GM19463 (cell line): ENCODE data around the gene CDKL5.

Experiments
- ATAC-seq: cut with Tn5 transposase; IDR thresholded peaks from one replicate; pipeline ENCODE4 v1.9.1; 2021; ENCODE audit warnings: mild to moderate bottlenecking, moderate library complexity; ENCODE audit not compliant: unreplicated experiment

The CDKL5 gene

DNA sequence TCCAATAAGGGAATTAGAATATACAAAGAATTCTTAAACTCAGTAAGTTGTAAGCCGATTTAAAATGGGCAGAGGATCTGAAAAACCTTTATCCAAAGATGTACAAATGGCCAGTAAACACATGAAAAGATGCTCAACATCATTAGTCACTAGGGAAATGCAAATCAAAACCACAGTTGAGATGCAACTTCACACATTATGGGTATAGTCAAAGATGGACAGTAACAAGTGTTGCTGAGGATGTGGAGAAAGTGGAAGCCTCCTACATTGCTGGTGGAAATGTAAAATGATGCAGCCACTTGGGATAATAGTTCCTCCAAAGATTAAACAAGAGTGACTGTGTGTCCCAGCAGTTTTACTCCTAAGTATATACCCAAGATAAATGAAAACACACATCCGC lies 213.9 kb downstream of the CDKL5 start:
- no peak for ATAC-seq

GRCh38 chrX:18640686-18641085 lies 215.3 kb downstream of the CDKL5 start:
- ATAC-seq: no peak

DNA sequence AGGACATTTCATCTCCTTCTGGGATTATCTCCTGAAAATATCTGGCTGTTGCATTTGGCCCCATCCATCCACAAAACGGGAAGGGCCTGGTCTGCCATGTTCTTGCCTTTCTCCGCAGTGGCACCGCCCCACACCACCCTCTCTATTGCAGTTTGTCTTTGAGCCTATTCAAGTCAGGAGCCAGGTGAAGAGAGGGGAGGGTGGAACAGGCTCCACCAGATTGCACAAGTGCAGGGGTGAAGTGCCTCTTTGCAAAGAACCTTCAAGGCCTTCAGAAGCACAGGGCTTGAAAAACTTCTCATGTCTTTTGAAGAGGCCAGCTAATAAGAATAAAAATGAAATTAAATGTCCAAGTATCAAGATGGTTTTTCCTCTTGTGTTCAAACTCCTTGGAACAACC lies 217.8 kb downstream of the CDKL5 start:
- no peak for ATAC-seq

- no peak for ATAC-seq
Measured at GRCh38 chrX:18643853-18644252, 218.4 kb downstream of the CDKL5 start.

DNA sequence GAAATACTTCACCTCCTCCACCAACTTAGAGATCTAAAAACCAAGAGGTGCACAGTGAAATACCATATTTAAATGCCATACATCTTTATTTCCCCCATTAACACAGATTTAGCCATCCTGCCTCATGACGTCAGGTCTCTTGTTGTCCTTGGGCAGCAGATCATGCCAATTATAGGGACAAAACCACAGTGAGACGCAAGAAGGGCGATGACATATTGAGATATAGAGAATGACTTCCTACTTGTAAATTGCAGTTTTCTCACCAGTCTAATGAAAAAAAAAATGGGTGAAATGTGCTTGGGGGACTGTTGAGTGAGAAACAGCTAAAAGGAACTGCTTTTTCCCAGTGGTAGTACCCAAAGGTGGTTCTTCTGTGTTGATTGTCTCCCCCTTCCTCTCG lies 222.2 kb downstream of the CDKL5 start:
- no peak for ATAC-seq

DNA sequence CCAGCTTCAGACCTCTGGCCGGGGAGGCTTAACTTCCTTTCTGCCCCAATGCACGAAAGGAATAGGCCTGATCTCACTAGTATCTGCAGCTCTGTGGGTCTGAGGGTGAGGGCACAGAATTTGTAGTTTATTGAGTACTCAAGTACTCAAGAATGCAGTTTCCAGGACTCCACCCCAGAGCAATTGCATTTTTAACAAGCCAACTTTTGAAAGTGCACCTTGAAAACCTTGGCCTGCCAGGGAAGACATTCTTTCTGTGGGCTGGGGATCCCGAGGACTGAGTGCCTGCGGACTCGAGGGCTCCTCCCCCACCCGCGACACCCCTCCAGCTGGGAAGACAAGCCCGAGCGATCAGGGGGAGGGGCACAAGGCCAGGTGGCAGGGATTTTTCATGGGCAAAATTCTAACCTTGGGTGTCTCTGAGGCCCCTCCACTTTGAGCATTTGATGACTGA lies 224.1 kb downstream of the CDKL5 start:
- no peak for ATAC-seq

DNA sequence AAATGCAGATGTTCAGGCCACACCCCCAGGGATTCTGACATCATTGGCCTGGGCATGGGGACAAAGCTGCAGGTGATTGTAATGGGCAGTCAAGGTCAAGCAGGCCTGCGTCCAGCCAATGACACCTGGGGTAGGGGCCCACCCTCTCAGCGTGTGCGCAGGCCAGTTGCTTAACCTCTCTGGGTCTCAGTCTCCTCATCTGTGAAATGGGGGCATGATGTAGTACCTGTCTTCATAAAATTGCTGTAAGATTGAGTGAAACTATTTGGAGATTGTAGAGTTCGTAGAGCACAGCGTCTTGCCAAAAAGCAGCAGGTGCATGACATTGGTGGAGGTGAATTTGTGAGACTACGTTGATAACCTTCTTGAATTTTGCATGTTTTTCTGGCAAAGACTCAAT lies 225.3 kb downstream of the CDKL5 start:
- ATAC-seq: no peak

DNA sequence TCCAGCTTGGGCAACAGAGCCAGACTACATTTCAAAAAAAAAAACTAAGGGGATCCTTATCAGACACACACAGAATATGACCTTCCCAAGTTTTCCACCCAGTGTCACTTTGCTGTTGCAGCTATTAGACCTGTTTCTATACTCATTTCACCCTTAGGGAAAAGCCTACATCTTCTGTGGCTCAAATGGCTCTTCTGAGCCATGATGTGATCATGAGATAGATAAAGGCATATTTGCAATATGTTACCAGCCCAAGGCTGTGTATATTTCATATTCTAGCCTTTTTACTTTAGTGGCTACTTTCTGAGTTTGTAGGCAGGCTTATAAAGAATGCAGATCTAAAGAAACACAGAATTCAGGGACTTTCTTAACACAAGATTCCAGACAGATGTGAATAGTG lies 227.2 kb downstream of the CDKL5 start:
- no peak for ATAC-seq

- no peak for ATAC-seq
Measured at GRCh38 chrX:18654875-18655836, 229.7 kb downstream of the CDKL5 start.

GRCh38 chrX:18661273-18661672 lies 235.9 kb downstream of the CDKL5 start:
- no peak for ATAC-seq

- ATAC-seq: no peak
Measured at GRCh38 chrX:18664947-18665346, 239.5 kb downstream of the CDKL5 start.

DNA sequence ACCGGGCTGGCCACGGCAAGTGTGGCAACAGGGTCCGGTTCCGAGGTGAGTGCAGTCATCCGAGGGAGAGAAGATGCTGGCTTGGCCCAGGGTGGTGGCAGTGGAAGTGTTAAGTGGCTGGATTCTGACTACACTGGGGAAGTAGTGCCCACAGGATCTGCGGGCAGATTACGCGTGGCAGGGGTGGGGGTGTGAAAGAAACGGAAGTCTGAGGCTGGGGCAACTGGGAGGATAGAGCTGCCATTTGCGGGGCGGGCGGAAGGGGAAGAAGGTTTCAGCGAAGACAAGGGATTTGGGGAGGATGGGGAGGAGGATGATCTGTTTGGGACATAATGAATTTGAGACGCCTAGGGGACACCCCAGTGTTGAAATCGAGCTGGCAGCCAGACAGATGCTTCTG lies 241.2 kb downstream of the CDKL5 start:
- ATAC-seq: no peak

DNA sequence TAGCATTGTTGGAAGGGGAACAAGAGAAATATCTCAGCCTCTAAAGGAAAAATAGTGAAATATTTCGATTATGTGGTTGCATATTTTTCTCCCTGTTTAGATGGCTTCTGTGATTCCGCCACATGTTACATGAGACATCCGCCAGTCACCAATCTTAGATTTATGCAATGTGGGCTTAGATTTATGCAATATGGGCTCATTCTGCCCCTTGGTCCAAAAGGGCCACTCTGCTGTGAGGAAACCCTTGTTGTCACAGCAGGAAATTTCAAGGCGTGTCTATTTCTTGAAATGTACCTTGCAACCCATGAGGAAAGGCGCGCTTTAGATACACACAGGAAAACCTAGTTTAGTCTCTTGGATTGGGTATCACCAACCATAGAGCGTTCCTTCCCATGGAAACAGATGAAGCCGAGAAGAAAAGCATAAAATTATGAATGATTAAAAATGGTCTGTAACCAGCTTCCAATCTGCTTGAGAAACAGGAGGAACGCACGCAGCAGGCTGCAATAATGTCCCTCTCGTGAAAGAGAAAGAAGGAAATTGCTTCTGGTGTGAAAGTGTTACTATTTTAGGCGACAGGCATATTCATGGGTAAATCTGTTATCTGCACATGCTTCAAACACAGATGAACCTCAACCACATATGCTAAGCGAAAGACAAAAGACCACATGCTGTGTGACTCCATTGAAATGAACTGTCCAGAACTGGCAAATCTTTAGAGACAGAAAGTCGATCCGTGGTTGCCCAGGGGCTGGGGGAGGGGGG lies 242.8 kb downstream of the CDKL5 start:
- ATAC-seq: no peak

DNA sequence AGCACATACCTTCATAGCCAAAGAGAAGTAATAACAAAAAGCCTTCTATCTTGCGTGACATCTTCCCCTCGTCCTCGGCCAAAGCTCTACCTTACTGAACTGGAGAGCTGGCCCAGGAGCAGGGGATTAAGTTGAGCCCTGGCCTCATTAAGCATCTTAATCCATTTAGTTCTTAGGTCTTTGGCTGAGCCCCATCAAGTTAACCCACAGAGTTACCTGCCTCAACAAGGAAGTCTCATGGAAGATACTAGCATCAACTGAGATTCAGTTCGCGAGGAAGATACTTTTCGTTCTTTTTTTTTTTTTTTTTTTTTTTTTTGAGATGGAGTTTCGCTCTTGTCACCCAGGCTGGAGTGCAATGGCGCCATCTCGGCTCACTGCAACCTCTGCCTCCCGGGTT lies 246.6 kb downstream of the CDKL5 start, which contains the start of gene RS1:
TSS of gene RS1 (minus strand) at position 101 of the 400 bp plus-strand sequence. CDS start at position 61, 40 bp downstream.
- no peak for ATAC-seq

- ATAC-seq: peak; percentile 24
Measured at GRCh38 chrX:18674417-18674787, 249.0 kb downstream of the CDKL5 start.

DNA sequence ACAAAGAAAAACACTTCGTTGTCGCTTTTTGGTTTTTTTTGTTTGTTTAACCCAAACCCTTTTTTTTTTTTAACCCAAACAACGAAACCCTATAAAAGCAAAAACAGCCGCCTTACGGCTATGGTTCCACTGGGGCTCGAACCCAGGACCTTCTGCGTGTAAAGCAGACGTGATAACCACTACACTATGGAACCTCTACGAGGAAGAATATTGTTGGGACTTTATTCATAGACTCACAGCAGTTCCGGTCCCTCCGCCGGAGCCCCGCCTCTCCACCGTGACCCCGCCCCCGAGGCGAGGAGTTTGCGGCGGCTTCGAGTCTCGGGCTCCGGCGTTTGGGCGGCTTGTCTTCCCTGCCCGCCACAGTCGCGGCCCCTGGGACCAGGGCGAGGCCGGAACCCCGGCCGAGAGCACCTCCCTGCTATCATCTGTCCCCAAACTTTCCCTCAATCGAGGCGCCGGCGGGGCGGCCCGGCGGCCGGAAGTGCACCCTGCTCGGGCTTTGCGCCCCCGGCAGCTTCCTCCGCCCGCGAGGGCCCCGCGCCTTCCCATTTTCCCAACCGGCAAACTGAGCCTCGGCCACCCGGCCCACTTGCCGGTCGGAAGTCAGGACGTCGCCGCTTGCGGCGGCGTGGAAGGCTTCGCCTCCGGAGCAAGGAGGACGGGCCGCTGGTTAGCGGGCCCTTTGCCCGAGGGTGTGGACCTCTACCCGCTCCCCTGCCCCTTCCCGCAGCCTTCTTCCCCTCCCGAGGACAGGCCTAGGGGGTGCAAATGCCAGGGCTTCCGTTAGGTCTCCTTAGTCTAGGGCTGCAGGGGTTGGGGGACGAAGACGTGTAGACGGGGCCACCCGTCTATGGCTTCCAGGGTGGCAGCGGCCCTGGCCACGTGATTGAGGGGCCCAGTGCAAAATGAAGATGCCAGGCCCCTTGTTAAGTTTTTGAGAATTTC lies 249.7 kb downstream of the CDKL5 start:
- ATAC-seq: peak; percentile 82

DNA sequence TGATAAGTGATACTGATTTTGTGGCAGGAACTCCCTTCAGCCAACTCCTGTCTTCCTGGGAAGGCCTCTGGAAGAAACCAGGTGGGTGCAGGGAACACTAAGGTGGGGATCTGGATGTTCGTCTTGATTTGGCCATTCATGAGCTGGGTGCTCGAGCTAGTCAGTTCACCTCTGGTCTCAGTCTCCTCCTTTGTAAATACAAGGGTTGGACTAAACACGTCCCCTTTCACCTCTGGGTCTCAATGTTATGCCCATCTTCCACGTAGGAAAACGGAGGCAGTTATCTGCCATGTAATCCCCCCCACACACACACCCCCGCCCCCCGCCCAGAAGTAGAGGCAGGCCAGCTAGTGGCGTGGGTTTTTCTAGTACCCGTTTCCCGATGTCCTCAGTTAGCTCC lies 250.6 kb downstream of the CDKL5 start:
- no peak for ATAC-seq

GRCh38 chrX:18676470-18676869 lies 251.1 kb downstream of the CDKL5 start:
- no peak for ATAC-seq

DNA sequence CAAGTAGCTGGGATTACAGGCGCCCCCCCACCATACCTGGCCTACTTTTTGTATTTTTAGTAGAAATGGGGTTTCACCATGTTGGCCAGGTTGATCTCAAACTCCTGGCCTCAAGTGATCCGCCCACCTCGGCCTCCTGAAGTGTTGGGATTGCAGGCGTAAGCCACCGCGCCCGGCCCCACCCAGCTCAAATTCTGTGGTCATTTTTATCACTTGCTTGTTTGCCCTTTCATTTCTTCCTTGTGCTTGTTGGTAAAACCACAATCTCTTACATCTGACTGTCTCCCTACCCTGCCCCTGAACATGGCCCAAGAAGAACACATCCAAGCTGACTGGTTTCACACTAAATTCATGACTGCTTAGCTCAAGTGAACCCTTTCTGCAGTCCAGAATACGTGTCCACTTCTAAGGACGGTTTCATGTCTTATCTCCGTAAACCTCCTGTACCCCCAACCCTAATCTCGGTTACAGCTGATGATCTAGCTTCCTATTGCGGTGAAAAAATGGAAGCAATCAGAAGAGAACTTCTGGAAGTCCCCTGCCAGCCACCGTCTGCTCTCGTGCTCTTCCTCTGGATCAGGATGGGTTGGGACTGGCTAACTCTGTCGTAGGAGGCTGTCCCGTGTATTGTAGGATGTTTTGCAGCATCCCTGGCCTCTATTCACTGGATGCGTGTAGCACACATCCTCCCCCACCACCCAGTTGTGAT lies 251.9 kb downstream of the CDKL5 start:
- ATAC-seq: no peak

DNA sequence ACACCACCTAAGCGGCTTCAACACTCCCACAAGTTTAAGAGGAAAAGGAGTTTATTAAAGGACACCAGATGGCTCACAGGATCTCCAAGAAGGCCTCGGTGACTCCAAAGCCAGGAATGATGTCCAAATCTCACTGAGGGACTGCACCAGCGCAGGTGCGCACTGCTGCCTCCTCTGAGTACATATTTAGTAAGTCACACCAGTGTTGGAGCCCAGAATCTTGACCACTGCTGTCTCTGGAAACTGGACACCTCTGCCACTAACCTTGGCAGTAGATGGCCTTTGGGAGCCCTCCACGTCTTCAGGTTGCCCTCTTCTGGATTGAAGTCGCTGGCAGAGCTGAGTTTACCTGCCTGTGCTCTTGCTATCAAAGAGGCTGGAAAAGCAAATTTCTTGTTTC lies 256.6 kb downstream of the CDKL5 start:
- ATAC-seq: no peak
